Measurements from ENCODE around the gene PEX16. TPM values are rescaled to one million over a fixed set of nuclear protein-coding genes. Genes with fewer than 3 reads are reported as not detected.

The PEX16 gene
- 14.1 to 20.3 TPM (median 19.9 TPM) in 5 replicates for total RNA-seq (2022; extraction: Qiagen RNA extraction; ENCODE audit: low read depth)

DNA sequence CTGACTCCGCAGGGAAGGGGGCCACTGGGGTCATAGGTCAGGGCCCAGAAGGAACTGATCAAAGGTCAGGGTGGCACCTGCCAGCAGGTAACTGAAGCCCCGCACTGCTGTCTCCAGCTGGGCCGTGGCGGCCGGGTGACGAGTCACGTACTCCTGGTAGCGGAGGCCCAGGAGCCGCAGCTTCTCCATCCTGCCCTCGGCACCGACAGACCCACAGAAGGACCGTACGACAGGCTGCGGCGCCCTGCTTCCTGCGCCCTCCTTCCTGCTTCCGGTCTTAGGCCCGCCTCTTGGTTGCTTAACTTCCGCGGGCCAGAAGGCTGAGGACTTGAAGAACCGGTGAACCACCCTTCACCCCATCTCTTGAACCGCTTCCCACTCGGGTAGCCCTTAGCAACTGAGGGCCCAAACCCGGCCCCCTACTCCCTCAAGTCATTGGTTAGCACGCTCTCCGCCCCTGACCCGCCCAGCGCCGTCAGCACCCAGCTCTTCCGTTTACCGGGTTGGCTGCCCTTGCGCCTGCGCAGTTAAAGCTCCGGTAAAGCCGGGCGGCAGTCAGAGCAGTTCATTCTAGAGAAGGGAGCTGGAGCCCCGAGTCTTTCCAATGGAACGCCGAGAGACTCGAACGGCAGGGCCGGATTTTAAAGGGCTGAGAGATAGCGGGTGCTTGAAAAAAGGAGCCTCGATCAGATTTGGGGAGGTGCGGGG, at the start of gene PEX16:
Gene PEX16, minus strand, starts transcription at position 255 of the 708 bp plus-strand sequence. Its CDS starts 66 bp downstream, at position 189.

DNA sequence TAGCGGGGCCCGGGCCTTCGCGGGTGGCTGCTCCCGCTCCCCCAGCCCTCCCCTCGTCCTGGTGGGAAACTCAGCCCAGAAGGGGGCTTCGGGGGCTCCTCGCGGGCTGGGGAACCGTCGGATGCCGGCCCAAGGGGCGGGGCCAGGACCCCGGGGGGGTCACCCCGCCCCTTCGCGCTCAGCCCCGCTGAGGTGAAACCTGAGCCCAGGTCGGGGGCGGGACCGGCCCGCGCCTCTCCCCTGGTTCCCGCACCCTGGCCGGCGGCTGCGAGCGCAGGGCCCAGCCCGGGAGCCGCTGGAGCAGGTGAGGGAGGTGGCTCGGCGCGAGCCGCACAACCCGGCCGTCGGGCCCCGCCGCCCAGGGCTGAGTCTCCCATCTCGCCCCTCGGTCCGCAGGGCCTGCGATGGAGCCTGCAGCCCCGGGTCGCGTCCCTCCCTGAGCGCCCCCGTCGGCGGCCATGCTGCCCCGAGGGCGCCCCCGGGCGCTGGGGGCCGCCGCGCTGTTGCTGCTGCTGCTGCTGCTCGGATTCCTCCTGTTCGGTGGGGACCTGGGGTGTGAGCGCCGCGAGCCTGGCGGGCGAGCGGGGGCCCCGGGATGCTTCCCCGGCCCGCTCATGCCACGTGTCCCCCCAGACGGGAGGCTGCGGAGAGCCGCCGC, 4.9 kb upstream of the PEX16 start, which contains the start of gene LARGE2:
Gene LARGE2, plus strand, starts transcription at position 232 of the 658 bp plus-strand sequence. Its CDS starts 227 bp downstream, at position 459.

DNA sequence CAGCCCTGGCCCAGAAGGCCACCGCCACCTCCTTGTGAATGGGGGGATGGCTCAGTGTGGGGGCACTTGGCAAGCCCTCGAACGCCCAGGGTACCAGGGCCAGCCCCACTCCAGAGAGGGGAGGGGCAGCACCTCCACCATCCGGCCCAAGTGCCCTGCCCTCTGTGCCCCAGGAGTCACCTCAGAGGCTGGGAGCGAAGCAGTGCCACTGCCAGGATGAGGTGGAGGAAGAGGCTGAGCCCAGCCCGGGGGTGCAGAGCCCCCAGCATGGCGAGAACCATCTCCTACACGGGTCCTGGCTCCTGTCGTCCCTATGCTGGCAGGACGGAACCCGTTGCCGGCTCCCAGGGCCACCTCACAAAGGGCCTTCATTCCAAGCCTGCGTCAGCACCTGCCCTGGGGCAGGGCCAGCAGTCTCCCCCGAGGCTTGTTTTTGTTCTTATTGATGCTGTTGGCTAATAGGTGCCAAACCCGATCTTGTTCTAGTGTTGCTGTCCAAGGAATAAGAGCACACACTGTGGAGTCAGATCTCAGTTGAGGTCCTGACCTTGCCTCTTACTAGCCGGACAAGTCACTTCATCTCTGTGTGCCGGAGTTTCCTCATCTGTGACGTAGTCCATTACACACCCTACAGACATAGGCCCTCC, 10.6 kb downstream of the PEX16 start, which contains the start of gene FREY1:
Gene FREY1, minus strand, starts transcription at position 307 of the 647 bp plus-strand sequence. Its CDS starts 26 bp downstream, at position 281.

GRCh38 chr11:45885274-45885920, 32.3 kb downstream of the PEX16 start, which contains the start of gene MAPK8IP1:
TSS of gene MAPK8IP1 (plus strand) at chr11:45885651. CDS start at chr11:45885821, 170 bp downstream.

Other genes starting within 250 kb of the PEX16 start
- gene SLC35C1, start 112.7 kb downstream of the PEX16 start, total RNA-seq (2022; extraction: Qiagen RNA extraction; ENCODE audit: low read depth) = 26.0 to 32.5 TPM (median 30.3 TPM) in 5 replicates
- 2.7 to 3.7 TPM (median 3.2 TPM) in 5 replicates for gene CRY2, start 70.4 kb downstream of the PEX16 start, total RNA-seq (2022; extraction: Qiagen RNA extraction; ENCODE audit: low read depth)
- 5.3 to 7.8 TPM (median 5.9 TPM) in 5 replicates for gene MAPK8IP1, start 32.2 kb downstream of the PEX16 start, total RNA-seq (2022; extraction: Qiagen RNA extraction; ENCODE audit: low read depth)
- 0.20 to 1.00 TPM (median 0.32 TPM) in 3 of 5 replicates, not detected in the others for gene FREY1, start 10.6 kb downstream of the PEX16 start, total RNA-seq (2022; extraction: Qiagen RNA extraction; ENCODE audit: low read depth)
- gene LARGE2, start 4.8 kb upstream of the PEX16 start, total RNA-seq (2022; extraction: Qiagen RNA extraction; ENCODE audit: low read depth) = 1.4 to 3.5 TPM (median 2.6 TPM) in 5 replicates
- 10.4 to 14.4 TPM (median 12.8 TPM) in 5 replicates for gene PHF21A, start 203.6 kb upstream of the PEX16 start, total RNA-seq (2022; extraction: Qiagen RNA extraction; ENCODE audit: low read depth)